Esophagus squamous epithelium (tissue), 5 donors: ENCODE measurements around the gene ELMO2. TPM values are rescaled to one million over a fixed set of nuclear protein-coding genes. Genes with fewer than 3 reads are reported as not detected.

ENCODE experiments used
- DNase-seq: peaks from one replicate; lab custom pipeline; 2025; lab: John Stamatoyannopoulos, UW
- H3K27ac ChIP-seq, 4 donors: fragments of 200-600 bp; sonication (generic); one replicate each; pipeline ENCODE4 v1.5.1; 2016 to 2019; ENCODE audit warnings: mild to moderate bottlenecking in 1 of 4
- H3K27me3 ChIP-seq, 4 donors: fragments of 200-600 bp; sonication (generic); 1 replicate in 3 of 4; 2 replicates in 1 of 4; pipeline versions ENCODE4 v1.5.1 to v1.6.0; 2017 to 2021; ENCODE audit warnings: antibody characterized with exemption in 1 of 4
- H3K36me3 ChIP-seq, 3 donors: fragments of 200-600 bp; sonication (generic); one replicate each; pipeline ENCODE4 v1.5.1; 2016 to 2019
- H3K4me1 ChIP-seq, 3 donors: fragments of 200-600 bp; sonication (generic); one replicate each; pipeline ENCODE4 v1.5.1; 2017 to 2019
- H3K4me3 ChIP-seq, 4 donors: fragments of 200-600 bp; sonication (generic); 1 replicate in 3 of 4; 2 replicates in 1 of 4; pipeline ENCODE4 v1.5.1; 2016 to 2019; ENCODE audit warnings: mild to moderate bottlenecking in 2 of 4, moderate library complexity in 1 of 4
- H3K9me3 ChIP-seq, 3 donors: fragments of 200-600 bp; sonication (generic); one replicate each; pipeline ENCODE4 v1.5.1; 2016 to 2019
- POLR2A ChIP-seq, 4 donors: fragments of 450-650 bp; IDR thresholded peaks; one replicate each; pipeline ENCODE4 v1.6.1; 2017; ENCODE audit warnings: antibody characterized with exemption in 4 of 4, mild to moderate bottlenecking in 4 of 4, moderate library complexity in 3 of 4
- WGBS, 2 donors: methylation state at CpG; one replicate each; pipeline ENCODE4 v1.1.5; 2018; 5-methylcytosine and 5-hydroxymethylcytosine counted together
- intact Hi-C: fragments of 100-400 bp; cut with DNase I; formaldehyde crosslinking; loops from one replicate; pipeline ENCODE4 v1.15.0; 2022
- total RNA-seq, 4 donors: library from RNA; depleted of rRNA; stranded (reverse); fragments of >200 nt; gene quantifications; one replicate each; pipeline ENCODE4 v1.1.0, GENCODE V29; 2016
- TF ChIP-seq, protein P1 (sequence below), 6 experiments: fragments of 450-650 bp in 4 of 6; fragments of 200-600 bp in 2 of 6; sonication (generic) in 2 of 6; IDR thresholded peaks; one replicate each; pipeline ENCODE4 v1.5.1; 2016 to 2019; ENCODE audit warnings: antibody characterized with exemption in 6 of 6, mild to moderate bottlenecking in 4 of 6, moderate library complexity in 4 of 6
- donor health status: DM: yes; HTN: yes; CAD: no.

ELMO2 gene
- total RNA-seq, 4 donors from 2014 or later, result 27.5 to 38.0 (median 37.0) TPM

- Histone ChIP-seq H3K36me3 (no peaks in the 10 kb centered on the region), H3K4me1 (peaks cover 0 to 5% (median 0%) of the 10 kb centered on the region in 3 donors), H3K27me3 (peaks cover 0 to 57% (median 2%) of the 10 kb centered on the region in 4 donors), H3K27ac (no peak overlapping the region), H3K9me3 (no peaks in the 10 kb centered on the region), H3K4me3 (no peak overlapping the region)
- intact Hi-C loops, result no loop called here
- 27 to 68% methylated on average over 2 of the region's 2 CpGs for WGBS, 2 donors
- TF ChIP-seq, protein P1, sequence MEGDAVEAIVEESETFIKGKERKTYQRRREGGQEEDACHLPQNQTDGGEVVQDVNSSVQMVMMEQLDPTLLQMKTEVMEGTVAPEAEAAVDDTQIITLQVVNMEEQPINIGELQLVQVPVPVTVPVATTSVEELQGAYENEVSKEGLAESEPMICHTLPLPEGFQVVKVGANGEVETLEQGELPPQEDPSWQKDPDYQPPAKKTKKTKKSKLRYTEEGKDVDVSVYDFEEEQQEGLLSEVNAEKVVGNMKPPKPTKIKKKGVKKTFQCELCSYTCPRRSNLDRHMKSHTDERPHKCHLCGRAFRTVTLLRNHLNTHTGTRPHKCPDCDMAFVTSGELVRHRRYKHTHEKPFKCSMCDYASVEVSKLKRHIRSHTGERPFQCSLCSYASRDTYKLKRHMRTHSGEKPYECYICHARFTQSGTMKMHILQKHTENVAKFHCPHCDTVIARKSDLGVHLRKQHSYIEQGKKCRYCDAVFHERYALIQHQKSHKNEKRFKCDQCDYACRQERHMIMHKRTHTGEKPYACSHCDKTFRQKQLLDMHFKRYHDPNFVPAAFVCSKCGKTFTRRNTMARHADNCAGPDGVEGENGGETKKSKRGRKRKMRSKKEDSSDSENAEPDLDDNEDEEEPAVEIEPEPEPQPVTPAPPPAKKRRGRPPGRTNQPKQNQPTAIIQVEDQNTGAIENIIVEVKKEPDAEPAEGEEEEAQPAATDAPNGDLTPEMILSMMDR (IDR thresholded peaks at IDR 0.05), result no peak
- TF ChIP-seq POLR2A (IDR thresholded peaks at IDR 0.05), result no peak
- no peak for DNase-seq
Observed at GRCh38 chr20:46423882-46424482, 17.6 kb upstream of the ELMO2 start.

DNA sequence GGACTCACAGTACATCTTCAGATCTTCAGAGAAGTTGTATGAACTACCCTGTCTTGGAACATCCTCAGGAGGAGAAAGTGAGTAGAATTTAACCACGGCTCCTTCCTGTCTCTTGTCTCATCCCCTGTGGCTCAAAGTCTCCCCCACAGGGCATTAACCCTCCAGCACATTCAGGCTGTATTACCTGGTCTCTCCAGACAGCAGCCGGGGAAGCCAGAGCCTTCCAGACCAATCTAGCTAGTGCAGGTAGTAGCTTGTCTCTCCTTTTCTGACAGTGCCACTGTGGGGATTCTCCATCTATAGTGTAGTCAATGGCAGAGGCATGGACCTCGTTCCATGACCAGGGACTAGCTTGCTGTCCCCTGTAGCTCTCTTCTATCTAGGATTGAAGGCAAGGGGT lies 16.9 kb upstream of the ELMO2 start:
- H3K9me3 ChIP-seq, result no peaks in the 10 kb centered on the region
- H3K36me3 ChIP-seq, result no peaks in the 10 kb centered on the region
- H3K27ac ChIP-seq, result no peak overlapping the region
- no peak for TF ChIP-seq POLR2A (IDR thresholded peaks at IDR 0.05)
- WGBS, 2 donors, result 0 to 47% methylated on average over 1 to 3 of the region's 3 CpGs
- DNase-seq, result no peak
- intact Hi-C loops, result no loop called here
- H3K4me3 ChIP-seq, result no peak overlapping the region
- H3K27me3 ChIP-seq, result peaks cover 0 to 51% (median 2%) of the 10 kb centered on the region in 4 donors
- peaks cover 0 to 5% (median 0%) of the 10 kb centered on the region in 3 donors for H3K4me1 ChIP-seq

GRCh38 chr20:46420878-46421277 lies 14.5 kb upstream of the ELMO2 start:
- WGBS, 2 donors, result 42 to 57% methylated on average over 5 of the region's 5 CpGs
- no peaks in the 10 kb centered on the region for H3K36me3 ChIP-seq
- intact Hi-C loops, result no loop called here

DNA sequence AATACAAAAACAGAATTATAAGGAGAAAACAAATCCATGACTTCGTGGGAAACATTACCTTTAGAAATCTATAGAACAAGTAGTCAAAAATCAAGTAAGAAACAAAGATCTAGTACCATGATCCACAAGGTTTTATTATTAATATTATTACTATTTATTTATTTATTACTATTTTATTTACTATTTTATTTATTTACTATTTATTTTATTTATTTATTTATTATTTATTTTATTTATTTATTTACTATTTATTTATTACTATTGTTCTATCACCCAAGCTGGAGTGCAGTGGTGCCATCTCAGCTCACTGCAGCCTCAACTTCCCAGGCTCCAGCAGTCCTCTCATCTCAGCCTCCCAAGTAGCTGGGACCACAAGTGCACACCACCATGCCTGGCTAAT lies 13.5 kb upstream of the ELMO2 start:
- no peak for TF ChIP-seq POLR2A (IDR thresholded peaks at IDR 0.05)
- TF ChIP-seq, protein P1 (IDR thresholded peaks at IDR 0.05), result no peak
- H3K27ac ChIP-seq, result no peak overlapping the region
- H3K9me3 ChIP-seq, result no peaks in the 10 kb centered on the region
- H3K27me3 ChIP-seq, result peaks cover 0 to 46% (median 0%) of the 10 kb centered on the region in 4 donors
- H3K4me1 ChIP-seq, result peaks cover 0 to 5% (median 0%) of the 10 kb centered on the region in 3 donors
- 73 to 77% methylated on average over 1 of the region's 1 CpG for WGBS, 2 donors
- H3K36me3 ChIP-seq, result no peaks in the 10 kb centered on the region
- no peak for DNase-seq
- H3K4me3 ChIP-seq, result no peak overlapping the region
- intact Hi-C loops, result no loop called here

More at GRCh38 chr20:46420878-46421277, 14.5 kb upstream of the ELMO2 start:
- DNase-seq, result no peak
- peaks cover 0 to 5% (median 0%) of the 10 kb centered on the region in 3 donors for H3K4me1 ChIP-seq
- peaks cover 0 to 39% (median 0%) of the 10 kb centered on the region in 4 donors for H3K27me3 ChIP-seq
- TF ChIP-seq POLR2A (IDR thresholded peaks at IDR 0.05), result no peak
- TF ChIP-seq, protein P1 (IDR thresholded peaks at IDR 0.05), result no peak
- no peak overlapping the region for H3K27ac ChIP-seq
- H3K4me3 ChIP-seq, result no peak overlapping the region
- no peaks in the 10 kb centered on the region for H3K9me3 ChIP-seq

GRCh38 chr20:46416839-46417238 lies 10.4 kb upstream of the ELMO2 start:
- no peaks in the 10 kb centered on the region for H3K4me1 ChIP-seq
- WGBS, 2 donors, result 78 to 82% methylated on average over 2 of the region's 2 CpGs
- intact Hi-C loops, result no loop called here
- H3K36me3 ChIP-seq, result no peaks in the 10 kb centered on the region
- no peak for TF ChIP-seq POLR2A (IDR thresholded peaks at IDR 0.05)
- TF ChIP-seq, protein P1 (IDR thresholded peaks at IDR 0.05), result no peak
- no peaks in the 10 kb centered on the region for H3K9me3 ChIP-seq
- no peak overlapping the region for H3K4me3 ChIP-seq
- no peak overlapping the region for H3K27ac ChIP-seq
- peaks cover 0 to 25% (median 0%) of the 10 kb centered on the region in 4 donors for H3K27me3 ChIP-seq
- no peak for DNase-seq
